ENCODE data around the gene C20orf202. TPM values are rescaled to one million over a fixed set of nuclear protein-coding genes. Genes with fewer than 3 reads are reported as not detected.

The C20orf202 gene
- total and polyA plus RNA-seq, 9 of the 15 experiments (the other 6 are each of a cell fraction or from before 2014, with no cell fraction given): 0.03 to 0.24 (median 0.15) TPM; not detected in 4

GRCh38 chr20:1212607-1213396 lies 9.5 kb downstream of the C20orf202 start:
- peak; percentile 61 to 89 (median 67) for DNase-seq (ENCODE audit: extremely low read depth in 1 of 4, low spot score in 3 of 4)
- in situ Hi-C loops (cut with MboI): no loop called here
- ChIA-PET CTCF (ENCODE audit: low intra/inter-chr PET ratio) (interaction anchor here (0.5 to 1.4 kb wide), 4 partner anchors 31 to 397 kb away, joined by 3 to 6 read pairs (median 4); no protein-coding TSS in a partner anchor), POLR2A (interaction anchor here (0.5 to 1.0 kb wide), 7 partner anchors 8 to 860 kb away, joined by 3 to 5 read pairs (median 3); partner anchors contain the start of gene TMEM74B)
- Histone ChIP-seq H4K20me1 (replicated peaks; ENCODE audit: control insufficient read depth, insufficient read depth, low read length) (no peaks in the 10 kb centered on the region), H3K4me3 (no peak overlapping the region), H3K27me3 (ENCODE audit: control insufficient read depth in 2 of 2, insufficient read depth in 2 of 2, low read length in 2 of 2) (no peaks in the 10 kb centered on the region), H3K27ac (ENCODE audit: extremely low read depth, low read depth, low read length) (no peak overlapping the region), H3K9ac (ENCODE audit: insufficient read depth in 1 of 2, low read depth in 2 of 2, low read length in 2 of 2) (no peak overlapping the region), H3K9me3 (replicated peaks; ENCODE audit: control insufficient read depth, insufficient read depth, low read depth, low read length) (no peaks in the 10 kb centered on the region; the same call in 1 of the 2 replicates), H3K4me2 (ENCODE audit: insufficient read depth, low read length) (peak overlapping the region; percentile 50), H3K9me1 (ENCODE audit: control insufficient read depth, insufficient read depth, low read length) (no peaks in the 10 kb centered on the region), H3K79me2 (ENCODE audit: control insufficient read depth, insufficient read depth, low read length) (no peaks in the 10 kb centered on the region), H3K36me3 (ENCODE audit: control insufficient read depth, insufficient read depth, low read length) (no peaks in the 10 kb centered on the region), H3K4me1 (replicated peaks in 1 of 2; ENCODE audit: control insufficient read depth in 2 of 2, insufficient read depth in 2 of 2, low read length in 2 of 2) (peaks cover 13 to 35% of the 10 kb centered on the region in 2 experiments; a peak in 4 of 5 replicates), H2AFZ (ENCODE audit: low read depth, low read length) (peak overlapping the region; percentile 79)
- ATAC-seq: peak; percentile 93
- WGBS (ENCODE audit: insufficient coverage, low coverage, missing lambda C conversion rate): 14% methylated on average over 20 of the region's 21 CpGs
- no TSS peak for BruUV-seq (replicated peaks)
- FAIRE-seq: peak; percentile 90
- intact Hi-C loops (cut with micrococcal nuclease): loop anchor here (1.0 to 10.0 kb wide), 6 partner anchors 36 to 397 kb away; partner anchors contain the start of genes FKBP1A and PSMF1
- TF ChIP-seq AFF4 (CRISPR knock-in tag; IDR thresholded peaks at IDR 0.05): 0 out of 2 replicates have a peak, but pooled peaks have one; percentile 35
- TF ChIP-seq ZNF780A (CRISPR knock-in tag; IDR thresholded peaks at IDR 0.05): no peak
- TF ChIP-seq HBP1 (CRISPR knock-in tag; IDR thresholded peaks at IDR 0.05): no peak
- no peak for TF ChIP-seq SNRNP70 (optimal IDR thresholded peaks at IDR 0.05; ENCODE audit: low read depth, low read length)
- peak; percentile 57 for TF ChIP-seq TFAP4 (CRISPR knock-in tag; IDR thresholded peaks at IDR 0.05; ENCODE audit: borderline replicate concordance)
- no peak for TF ChIP-seq NFIX (CRISPR knock-in tag; IDR thresholded peaks at IDR 0.05; ENCODE audit: low read depth)
- TF ChIP-seq CTBP1 (IDR thresholded peaks at IDR 0.05; ENCODE audit: borderline replicate concordance): peak; percentile 70; the same call in 1 of the 2 replicates
- no peak for TF ChIP-seq C11orf30 (IDR thresholded peaks at IDR 0.05; ENCODE audit: low read depth)
- TF ChIP-seq MTA2 (IDR thresholded peaks at IDR 0.05; ENCODE audit: low read depth): no peak
- TF ChIP-seq ZBTB33 (CRISPR knock-in tag; IDR thresholded peaks at IDR 0.05): no peak
